Activated CD8-positive, alpha-beta memory T cell treated with anti-CD3 and anti-CD28 coated beads, Interleukin-2, amount 10 ng/mL, durations not matched to agents 7 days and 5 days (primary cell): ENCODE data around the gene IFNA2. TPM values are rescaled to one million over a fixed set of nuclear protein-coding genes. Genes with fewer than 3 reads are reported as not detected.
"Not testable (repeated sequence)": the region's sequence is repeated elsewhere in the genome, so short reads cannot be mapped to it uniquely, and the experiment has no call there.

Experiments used
- ATAC-seq: fragments of 150-1000 bp; cut with Tn5 transposase; one replicate; pipeline ENCODE4 v1.10.0; 2021; ENCODE audit warnings: moderate library complexity
- CTCF ChIA-PET: fragments of 350-600 bp; sonication (Branson Sonifier 250); formaldehyde crosslinking; loops from one replicate; lab custom pipeline; 2021; ENCODE audit warnings: antibody characterized with exemption; lab: Charles Lee
- DNase-seq: peaks from one replicate; pipeline ENCODE4 v3.0.0-alpha.2; 2020
- H3K27ac Mint-ChIP-seq: one replicate; pipeline ENCODE4 v1.8.0; 2021; ENCODE audit warnings: mild to moderate bottlenecking, mixed read lengths
- H3K27me3 Mint-ChIP-seq: one replicate; pipeline ENCODE4 v1.8.0; 2021; ENCODE audit warnings: mixed read lengths
- H3K36me3 Mint-ChIP-seq: one replicate; pipeline ENCODE4 v1.8.0; 2021; ENCODE audit warnings: mild to moderate bottlenecking, mixed read lengths
- H3K4me1 Mint-ChIP-seq: one replicate; pipeline ENCODE4 v1.8.0; 2021; ENCODE audit warnings: mixed read lengths
- H3K4me3 Mint-ChIP-seq: one replicate; pipeline ENCODE4 v1.8.0; 2021; ENCODE audit warnings: mild to moderate bottlenecking, moderate library complexity, mixed read lengths
- H3K9me3 Mint-ChIP-seq: one replicate; pipeline ENCODE4 v1.8.0; 2022; ENCODE audit warnings: low read depth, mixed read lengths
- total RNA-seq, 2 experiments: library from RNA; stranded (reverse); gene quantifications; one replicate each; pipeline ENCODE4 v1.2.3, GENCODE V29; 2021

The IFNA2 gene
- total RNA-seq = not detected

- Mint-ChIP-seq H3K27ac (no peak within 1 kb of the TSS), H3K4me3 (no peak within 1 kb of the TSS), H3K9me3 (no peaks in the 10 kb centered on the region), H3K4me1 (peaks cover 22% of the 10 kb centered on the region), H3K36me3 (no peaks in the 10 kb centered on the region), H3K27me3 (peaks cover 48% of the 10 kb centered on the region)
- no peak for ATAC-seq
- CTCF ChIA-PET = interaction anchor here (1.4 kb wide), 1 partner anchor 11 kb away, joined by 6 read pairs; no protein-coding TSS in a partner anchor
- DNase-seq = no peak
These were observed at the start of gene IFNA2 for GRCh38 chr9:21385131-21385670. Gene IFNA2, minus strand, starts transcription at chr9:21385398. Its CDS starts 69 bp downstream, at chr9:21385329.

- not testable (repeated sequence) for H3K9me3 Mint-ChIP-seq, ATAC-seq, DNase-seq, H3K4me3 Mint-ChIP-seq, H3K27ac Mint-ChIP-seq, H3K36me3 Mint-ChIP-seq, H3K4me1 Mint-ChIP-seq
- CTCF ChIA-PET = interaction anchor here (0.9 to 2.5 kb wide), 12 partner anchors 9 to 182 kb away, joined by 3 to 11 read pairs (median 7); no protein-coding TSS in a partner anchor
- H3K27me3 Mint-ChIP-seq = peaks cover 28% of the 10 kb centered on the region
These were observed 49.8 kb upstream of the IFNA2 start for GRCh38 chr9:21435015-21435383.

GRCh38 chr9:21434202-21435014, 49.2 kb upstream of the IFNA2 start:
- Mint-ChIP-seq H3K4me3 (no peak overlapping the region), H3K9me3 (no peaks in the 10 kb centered on the region), H3K36me3 (no peaks in the 10 kb centered on the region), H3K27me3 (peaks cover 34% of the 10 kb centered on the region), H3K27ac (no peak overlapping the region), H3K4me1 (peaks cover 2% of the 10 kb centered on the region)
- CTCF ChIA-PET = interaction anchor here (0.9 to 2.5 kb wide), 13 partner anchors 9 to 236 kb away, joined by 3 to 11 read pairs (median 7); no protein-coding TSS in a partner anchor
- no peak for ATAC-seq
- no peak for DNase-seq

GRCh38 chr9:21432672-21433425, 47.7 kb upstream of the IFNA2 start:
- Mint-ChIP-seq H3K4me3 (no peak overlapping the region), H3K27ac (no peak overlapping the region), H3K4me1 (peaks cover 2% of the 10 kb centered on the region), H3K36me3 (no peaks in the 10 kb centered on the region), H3K27me3 (peaks cover 48% of the 10 kb centered on the region), H3K9me3 (no peaks in the 10 kb centered on the region)
- DNase-seq = no peak
- ATAC-seq = no peak
- CTCF ChIA-PET = interaction anchor here (0.9 to 2.5 kb wide), 3 partner anchors 11 to 15 kb away, joined by 3 to 9 read pairs (median 3); no protein-coding TSS in a partner anchor

GRCh38 chr9:21429191-21429590, 44.0 kb upstream of the IFNA2 start:
- H3K27ac Mint-ChIP-seq = no peak overlapping the region
- ATAC-seq = no peak
- CTCF ChIA-PET = no interaction called here
- no peaks in the 10 kb centered on the region for H3K9me3 Mint-ChIP-seq
- H3K36me3 Mint-ChIP-seq = no peaks in the 10 kb centered on the region
- DNase-seq = no peak
- H3K27me3 Mint-ChIP-seq = peaks cover 66% of the 10 kb centered on the region
- peaks cover 2% of the 10 kb centered on the region for H3K4me1 Mint-ChIP-seq
- H3K4me3 Mint-ChIP-seq = no peak overlapping the region

GRCh38 chr9:21428235-21428634, 43.0 kb upstream of the IFNA2 start:
- no peaks in the 10 kb centered on the region for H3K36me3 Mint-ChIP-seq
- CTCF ChIA-PET = no interaction called here
- H3K4me1 Mint-ChIP-seq = peaks cover 2% of the 10 kb centered on the region
- no peaks in the 10 kb centered on the region for H3K9me3 Mint-ChIP-seq
- no peak for ATAC-seq
- H3K27ac Mint-ChIP-seq = no peak overlapping the region
- H3K27me3 Mint-ChIP-seq = peaks cover 64% of the 10 kb centered on the region
- no peak for DNase-seq
- H3K4me3 Mint-ChIP-seq = no peak overlapping the region

GRCh38 chr9:21415493-21416267, 30.5 kb upstream of the IFNA2 start:
- Mint-ChIP-seq H3K4me1 (no peaks in the 10 kb centered on the region), H3K9me3 (no peaks in the 10 kb centered on the region), H3K27me3 (peaks cover 16% of the 10 kb centered on the region), H3K36me3 (no peaks in the 10 kb centered on the region), H3K27ac (no peak overlapping the region), H3K4me3 (no peak overlapping the region)
- DNase-seq (no peak), ATAC-seq (no peak)
- CTCF ChIA-PET = no interaction called here

GRCh38 chr9:21414220-21414940, 29.2 kb upstream of the IFNA2 start:
- no peak overlapping the region for H3K4me3 Mint-ChIP-seq
- CTCF ChIA-PET = interaction anchor here (1.1 to 1.4 kb wide), 2 partner anchors 18 to 162 kb away, joined by 3 to 4 read pairs; no protein-coding TSS in a partner anchor
- H3K27me3 Mint-ChIP-seq = peaks cover 24% of the 10 kb centered on the region
- ATAC-seq (no peak), DNase-seq (no peak)
- H3K4me1 Mint-ChIP-seq = no peaks in the 10 kb centered on the region
- H3K27ac Mint-ChIP-seq = no peak overlapping the region
- no peaks in the 10 kb centered on the region for H3K36me3 Mint-ChIP-seq
- no peaks in the 10 kb centered on the region for H3K9me3 Mint-ChIP-seq

- peaks cover 28% of the 10 kb centered on the region for H3K27me3 Mint-ChIP-seq
- DNase-seq = no peak
- H3K9me3 Mint-ChIP-seq = no peaks in the 10 kb centered on the region
- no peaks in the 10 kb centered on the region for H3K4me1 Mint-ChIP-seq
- H3K4me3 Mint-ChIP-seq = no peak overlapping the region
- ATAC-seq = no peak
- H3K27ac Mint-ChIP-seq = no peak overlapping the region
- no peaks in the 10 kb centered on the region for H3K36me3 Mint-ChIP-seq
- CTCF ChIA-PET = interaction anchor here (1.1 to 1.4 kb wide), 2 partner anchors 17 to 161 kb away, joined by 3 to 4 read pairs; no protein-coding TSS in a partner anchor
These were observed 28.4 kb upstream of the IFNA2 start for GRCh38 chr9:21413624-21414023.

- Mint-ChIP-seq H3K27ac (no peak overlapping the region), H3K4me1 (no peaks in the 10 kb centered on the region), H3K9me3 (no peaks in the 10 kb centered on the region), H3K4me3 (no peak overlapping the region), H3K27me3 (peaks cover 28% of the 10 kb centered on the region), H3K36me3 (no peaks in the 10 kb centered on the region)
- ATAC-seq (no peak), DNase-seq (no peak)
- CTCF ChIA-PET = no interaction called here
These were observed 28.0 kb upstream of the IFNA2 start for GRCh38 chr9:21413151-21413550.

GRCh38 chr9:21412107-21412506, 26.9 kb upstream of the IFNA2 start:
- no peak for DNase-seq
- CTCF ChIA-PET = interaction anchor here (0.6 to 1.6 kb wide), 2 partner anchors 86 to 93 kb away, joined by 3 read pairs; no protein-coding TSS in a partner anchor
- no peak overlapping the region for H3K4me3 Mint-ChIP-seq
- H3K36me3 Mint-ChIP-seq = no peaks in the 10 kb centered on the region
- no peak for ATAC-seq
- H3K27me3 Mint-ChIP-seq = peaks cover 28% of the 10 kb centered on the region
- H3K9me3 Mint-ChIP-seq = no peaks in the 10 kb centered on the region
- H3K27ac Mint-ChIP-seq = no peak overlapping the region
- H3K4me1 Mint-ChIP-seq = no peaks in the 10 kb centered on the region

- CTCF ChIA-PET = interaction anchor here (2.1 kb wide), 1 partner anchor 13 kb away, joined by 18 read pairs; no protein-coding TSS in a partner anchor
- H3K4me3 Mint-ChIP-seq = no peak within 1 kb of the TSS
- H3K9me3 Mint-ChIP-seq = no peaks in the 10 kb centered on the region
- H3K27ac Mint-ChIP-seq = no peak within 1 kb of the TSS
- no peak for ATAC-seq
- DNase-seq = no peak
- H3K36me3 Mint-ChIP-seq = no peaks in the 10 kb centered on the region
- H3K4me1 Mint-ChIP-seq = peaks cover 2% of the 10 kb centered on the region
- H3K27me3 Mint-ChIP-seq = peaks cover 46% of the 10 kb centered on the region
These were observed 23.6 kb upstream of the IFNA2 start, which contains the start of gene IFNA8 for GRCh38 chr9:21408817-21409216. Gene IFNA8, plus strand, starts transcription at chr9:21409117. Its CDS starts 60 bp downstream, at chr9:21409177.
